ENCODE results near the gene AGRN. TPM values are rescaled to one million over a fixed set of nuclear protein-coding genes. Genes with fewer than 3 reads are reported as not detected.
"Not testable (repeated sequence)": the region's sequence is repeated elsewhere in the genome, so short reads cannot be mapped to it uniquely, and the experiment has no call there.

AGRN gene
- total RNA-seq, 2 experiments from 2014 or later: 12.4 to 14.6 TPM

- no peaks in the 10 kb centered on the region for H3K4me1 Mint-ChIP-seq (ENCODE audit: low read depth)
- DNase-seq (no peak), ATAC-seq (no peak)
- H3K9me3 Mint-ChIP-seq (ENCODE audit: insufficient read depth): no peaks in the 10 kb centered on the region
- H3K27ac Mint-ChIP-seq: no peak overlapping the region
- H3K36me3 Mint-ChIP-seq (ENCODE audit: low read depth): peaks cover 6% of the 10 kb centered on the region
- ChIA-PET POLR2A (no interaction called here), CTCF (no interaction called here)
- H3K4me3 Mint-ChIP-seq: no peak overlapping the region
- H3K27me3 Mint-ChIP-seq (ENCODE audit: low read depth): no peaks in the 10 kb centered on the region
Measured at GRCh38 chr1:1052003-1052840, 32.3 kb downstream of the AGRN start.

- ChIA-PET POLR2A (no interaction called here), CTCF (no interaction called here)
- no peak for DNase-seq
- Mint-ChIP-seq H3K27ac (no peak overlapping the region), H3K27me3 (ENCODE audit: low read depth) (no peaks in the 10 kb centered on the region), H3K36me3 (ENCODE audit: low read depth) (peaks cover 6% of the 10 kb centered on the region), H3K4me3 (no peak overlapping the region), H3K4me1 (ENCODE audit: low read depth) (peaks cover under 1% of the 10 kb centered on the region), H3K9me3 (ENCODE audit: insufficient read depth) (no peaks in the 10 kb centered on the region)
- ATAC-seq: no peak
Measured at GRCh38 chr1:1053022-1053421, 33.1 kb downstream of the AGRN start.

GRCh38 chr1:1053682-1054081 is 33.8 kb downstream of the AGRN start:
- Mint-ChIP-seq H3K36me3 (ENCODE audit: low read depth) (peaks cover 6% of the 10 kb centered on the region), H3K9me3 (ENCODE audit: insufficient read depth) (no peaks in the 10 kb centered on the region), H3K27ac (no peak overlapping the region), H3K4me3 (no peak overlapping the region), H3K4me1 (ENCODE audit: low read depth) (peaks cover 6% of the 10 kb centered on the region), H3K27me3 (ENCODE audit: low read depth) (peaks cover 3% of the 10 kb centered on the region)
- DNase-seq (no peak), ATAC-seq (no peak)
- ChIA-PET POLR2A (no interaction called here), CTCF (no interaction called here)

GRCh38 chr1:1054099-1054700 is 34.3 kb downstream of the AGRN start:
- Mint-ChIP-seq H3K27me3 (ENCODE audit: low read depth) (peaks cover 3% of the 10 kb centered on the region), H3K27ac (no peak overlapping the region), H3K9me3 (ENCODE audit: insufficient read depth) (no peaks in the 10 kb centered on the region), H3K4me1 (ENCODE audit: low read depth) (peaks cover 10% of the 10 kb centered on the region), H3K4me3 (no peak overlapping the region), H3K36me3 (ENCODE audit: low read depth) (peaks cover 6% of the 10 kb centered on the region)
- ATAC-seq (no peak), DNase-seq (no peak)
- POLR2A ChIA-PET: interaction anchor here (1.1 kb wide), 1 partner anchor 13 kb away, joined by 3 read pairs; no protein-coding TSS in a partner anchor
- CTCF ChIA-PET: no interaction called here

GRCh38 chr1:1054971-1055370 is 35.1 kb downstream of the AGRN start:
- no peaks in the 10 kb centered on the region for H3K9me3 Mint-ChIP-seq (ENCODE audit: insufficient read depth)
- ChIA-PET CTCF (interaction anchor here (1.4 kb wide), 1 partner anchor 9 kb away, joined by 6 read pairs; no protein-coding TSS in a partner anchor), POLR2A (interaction anchor here (1.1 kb wide), 1 partner anchor 14 kb away, joined by 3 read pairs; no protein-coding TSS in a partner anchor)
- H3K36me3 Mint-ChIP-seq (ENCODE audit: low read depth): peaks cover 6% of the 10 kb centered on the region
- DNase-seq (no peak), ATAC-seq (no peak)
- H3K27ac Mint-ChIP-seq: no peak overlapping the region
- H3K27me3 Mint-ChIP-seq (ENCODE audit: low read depth): peaks cover 3% of the 10 kb centered on the region
- no peak overlapping the region for H3K4me3 Mint-ChIP-seq
- peaks cover 11% of the 10 kb centered on the region for H3K4me1 Mint-ChIP-seq (ENCODE audit: low read depth)

GRCh38 chr1:1055841-1056736 is 36.2 kb downstream of the AGRN start:
- ATAC-seq (no peak), DNase-seq (no peak)
- H3K4me1 Mint-ChIP-seq (ENCODE audit: low read depth): peaks cover 20% of the 10 kb centered on the region
- peaks cover 3% of the 10 kb centered on the region for H3K27me3 Mint-ChIP-seq (ENCODE audit: low read depth)
- H3K27ac Mint-ChIP-seq: no peak overlapping the region
- no peak overlapping the region for H3K4me3 Mint-ChIP-seq
- no peaks in the 10 kb centered on the region for H3K9me3 Mint-ChIP-seq (ENCODE audit: insufficient read depth)
- ChIA-PET POLR2A (no interaction called here), CTCF (interaction anchor here (1.4 kb wide), 1 partner anchor 8 kb away, joined by 6 read pairs; no protein-coding TSS in a partner anchor)
- peaks cover 7% of the 10 kb centered on the region for H3K36me3 Mint-ChIP-seq (ENCODE audit: low read depth)

- CTCF ChIA-PET; H3K4me3 Mint-ChIP-seq; H3K9me3 Mint-ChIP-seq (ENCODE audit: insufficient read depth); DNase-seq; H3K27me3 Mint-ChIP-seq (ENCODE audit: low read depth); ATAC-seq; H3K27ac Mint-ChIP-seq; H3K36me3 Mint-ChIP-seq (ENCODE audit: low read depth): not testable (repeated sequence)
- peaks cover 33% of the 10 kb centered on the region for H3K4me1 Mint-ChIP-seq (ENCODE audit: low read depth)
- POLR2A ChIA-PET: interaction anchor here (1.2 kb wide), 1 partner anchor 8 kb away, joined by 3 read pairs; no protein-coding TSS in a partner anchor
Measured at GRCh38 chr1:1057769-1058087, 37.8 kb downstream of the AGRN start.

- ChIA-PET CTCF (interaction anchor here (0.7 to 2.8 kb wide), 8 partner anchors 13 to 57 kb away, joined by 3 to 16 read pairs (median 5); partner anchors contain the start of gene ISG15), POLR2A (interaction anchor here (0.6 to 2.7 kb wide), 5 partner anchors 8 to 171 kb away, joined by 3 to 13 read pairs (median 3); no protein-coding TSS in a partner anchor)
- Mint-ChIP-seq H3K27ac (peak overlapping the region; percentile 77), H3K27me3 (ENCODE audit: low read depth) (peaks cover 3% of the 10 kb centered on the region), H3K4me3 (peak overlapping the region; percentile 75), H3K4me1 (ENCODE audit: low read depth) (peaks cover 38% of the 10 kb centered on the region), H3K9me3 (ENCODE audit: insufficient read depth) (no peaks in the 10 kb centered on the region), H3K36me3 (ENCODE audit: low read depth) (peaks cover 6% of the 10 kb centered on the region)
- ATAC-seq (no peak), DNase-seq (no peak)
Measured at GRCh38 chr1:1058088-1058905, 38.4 kb downstream of the AGRN start.

GRCh38 chr1:1058921-1059493 is 39.1 kb downstream of the AGRN start:
- H3K9me3 Mint-ChIP-seq (ENCODE audit: insufficient read depth): no peaks in the 10 kb centered on the region
- DNase-seq (peak; percentile 70), ATAC-seq (peak; percentile 50)
- POLR2A ChIA-PET: interaction anchor here (0.6 to 2.7 kb wide), 5 partner anchors 10 to 170 kb away, joined by 3 to 13 read pairs (median 3); no protein-coding TSS in a partner anchor
- peak overlapping the region; percentile 75 for H3K4me3 Mint-ChIP-seq
- peaks cover 45% of the 10 kb centered on the region for H3K4me1 Mint-ChIP-seq (ENCODE audit: low read depth)
- CTCF ChIA-PET: interaction anchor here (0.7 to 2.8 kb wide), 9 partner anchors 14 to 63 kb away, joined by 3 to 16 read pairs (median 5); partner anchors contain the start of gene ISG15
- peaks cover 6% of the 10 kb centered on the region for H3K36me3 Mint-ChIP-seq (ENCODE audit: low read depth)
- H3K27ac Mint-ChIP-seq: peak overlapping the region; percentile 77
- peaks cover 3% of the 10 kb centered on the region for H3K27me3 Mint-ChIP-seq (ENCODE audit: low read depth)

- peak overlapping the region; percentile 83 for H3K4me3 Mint-ChIP-seq
- no peaks in the 10 kb centered on the region for H3K9me3 Mint-ChIP-seq (ENCODE audit: insufficient read depth)
- ATAC-seq (peak; percentile 76), DNase-seq (peak; percentile 95)
- H3K36me3 Mint-ChIP-seq (ENCODE audit: low read depth): peaks cover 6% of the 10 kb centered on the region
- ChIA-PET POLR2A (interaction anchor here (1.1 to 2.7 kb wide), 4 partner anchors 9 to 21 kb away, joined by 3 to 13 read pairs (median 4); no protein-coding TSS in a partner anchor), CTCF (interaction anchor here (0.7 to 2.8 kb wide), 8 partner anchors 15 to 172 kb away, joined by 3 to 16 read pairs (median 5); partner anchors contain the start of gene ISG15)
- peaks cover 3% of the 10 kb centered on the region for H3K27me3 Mint-ChIP-seq (ENCODE audit: low read depth)
- H3K27ac Mint-ChIP-seq: no peak overlapping the region
- H3K4me1 Mint-ChIP-seq (ENCODE audit: low read depth): peaks cover 51% of the 10 kb centered on the region
Measured at GRCh38 chr1:1059494-1060280, 39.8 kb downstream of the AGRN start.
